HG03097 (cell line): ENCODE results near the gene POP7.

Source experiments
- ATAC-seq: cut with Tn5 transposase; IDR thresholded peaks from one replicate; pipeline ENCODE4 v1.9.1; 2021; ENCODE audit not compliant: unreplicated experiment, low FRiP score

The POP7 gene

GRCh38 chr7:100678291-100678984 lies 27.5 kb upstream of the POP7 start:
- no peak for ATAC-seq

GRCh38 chr7:100679129-100679926 lies 26.6 kb upstream of the POP7 start:
- no peak for ATAC-seq

GRCh38 chr7:100679927-100680575 lies 25.9 kb upstream of the POP7 start:
- ATAC-seq = no peak

GRCh38 chr7:100680576-100681271 lies 25.2 kb upstream of the POP7 start:
- ATAC-seq = no peak

GRCh38 chr7:100681491-100682227 lies 24.3 kb upstream of the POP7 start:
- no peak for ATAC-seq

GRCh38 chr7:100682228-100682741 lies 23.6 kb upstream of the POP7 start:
- no peak for ATAC-seq

GRCh38 chr7:100682991-100683658 lies 22.8 kb upstream of the POP7 start:
- ATAC-seq = no peak

- no peak for ATAC-seq
These were observed 22.0 kb upstream of the POP7 start for GRCh38 chr7:100683659-100684533.

- ATAC-seq = no peak
These were observed 21.3 kb upstream of the POP7 start for GRCh38 chr7:100684534-100685042.

GRCh38 chr7:100685049-100685605 lies 20.8 kb upstream of the POP7 start:
- ATAC-seq = no peak

- no peak for ATAC-seq
These were observed 20.2 kb upstream of the POP7 start for GRCh38 chr7:100685631-100686145.

- ATAC-seq = no peak
These were observed 19.6 kb upstream of the POP7 start for GRCh38 chr7:100686201-100686821.

- ATAC-seq = no peak
These were observed 19.1 kb upstream of the POP7 start for GRCh38 chr7:100686822-100687211.

GRCh38 chr7:100687261-100687660 lies 18.7 kb upstream of the POP7 start:
- ATAC-seq = no peak

- ATAC-seq = no peak
These were observed 18.1 kb upstream of the POP7 start for GRCh38 chr7:100687751-100688300.

GRCh38 chr7:100688326-100688860 lies 17.5 kb upstream of the POP7 start:
- ATAC-seq = no peak
